ENCODE data around the gene LNPK.

LNPK gene

DNA sequence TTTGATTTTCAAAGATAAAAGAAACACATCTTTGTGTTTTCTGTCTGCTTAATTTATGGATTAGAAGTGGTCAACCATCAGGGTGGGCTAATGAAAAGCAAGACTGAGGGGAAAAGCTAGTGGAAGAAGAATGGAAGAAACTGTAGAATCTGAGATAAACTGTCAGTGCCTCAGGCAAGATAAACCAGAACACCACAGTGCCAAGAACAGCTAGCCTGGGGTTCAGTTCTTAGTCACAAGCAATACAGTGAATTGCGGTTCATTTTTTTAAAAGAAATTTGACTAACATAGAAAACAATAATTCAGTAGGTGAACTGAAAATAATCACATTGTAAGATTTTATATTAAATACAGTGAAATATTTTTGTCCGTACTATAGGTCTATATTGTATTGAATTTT, 22.0 kb upstream of the LNPK start:
- DNase-seq (ENCODE audit: low read depth): no peak
- TF ChIP-seq CTCF (IDR thresholded peaks at IDR 0.05; ENCODE audit: control insufficient read depth, extremely low read depth, insufficient read depth): no peak
- no peak overlapping the region for H3K4me3 ChIP-seq (ENCODE audit: low read depth, low read length)

- no peak for TF ChIP-seq CTCF (IDR thresholded peaks at IDR 0.05; ENCODE audit: control insufficient read depth, extremely low read depth, insufficient read depth)
- no peak for DNase-seq (ENCODE audit: low read depth)
- no peak overlapping the region for H3K4me3 ChIP-seq (ENCODE audit: low read depth, low read length)
Measured at GRCh38 chr2:176022048-176022447, 20.0 kb upstream of the LNPK start.

DNA sequence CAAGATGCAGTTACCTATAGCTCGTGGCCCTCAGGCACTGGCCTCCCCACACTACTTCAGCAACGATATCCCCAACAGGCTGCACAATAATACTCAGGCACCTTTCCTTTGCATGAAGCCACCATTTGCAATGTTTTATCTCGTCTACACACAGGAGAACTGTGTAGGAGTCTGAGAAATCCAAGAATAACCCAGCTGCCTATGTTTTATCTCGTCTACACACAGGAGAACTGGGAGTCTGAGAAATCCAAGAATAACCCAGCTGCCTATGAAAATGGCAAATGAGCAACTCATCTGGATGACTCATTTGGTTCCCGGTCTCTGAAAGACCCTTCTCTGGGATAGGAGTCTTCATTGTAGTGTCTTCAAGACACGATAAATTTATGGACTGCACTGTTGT, 18.3 kb upstream of the LNPK start:
- no peak for TF ChIP-seq CTCF (IDR thresholded peaks at IDR 0.05; ENCODE audit: control insufficient read depth, extremely low read depth, insufficient read depth)
- H3K4me3 ChIP-seq (ENCODE audit: low read depth, low read length): no peak overlapping the region
- no peak for DNase-seq (ENCODE audit: low read depth)

DNA sequence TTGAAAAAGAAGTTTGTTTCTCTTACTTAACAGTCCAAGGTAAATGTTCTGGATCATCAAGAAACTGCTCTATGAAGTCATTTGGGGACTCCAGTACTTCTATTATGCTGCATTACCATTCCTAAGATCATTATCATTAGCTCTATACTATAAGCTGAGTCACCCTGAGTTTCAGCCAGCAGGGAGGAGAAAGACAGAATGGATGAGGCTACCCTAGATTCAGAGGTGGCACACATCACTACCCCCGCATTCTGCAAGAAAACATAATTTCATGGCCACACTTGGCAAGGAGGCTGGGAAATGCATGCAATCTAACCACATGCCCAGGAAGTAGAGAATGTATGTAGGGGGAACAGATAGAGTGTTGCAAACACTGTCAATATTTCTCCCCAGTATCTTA, 16.6 kb upstream of the LNPK start:
- H3K4me3 ChIP-seq (ENCODE audit: low read depth, low read length): no peak overlapping the region
- no peak for DNase-seq (ENCODE audit: low read depth)
- no peak for TF ChIP-seq CTCF (IDR thresholded peaks at IDR 0.05; ENCODE audit: control insufficient read depth, extremely low read depth, insufficient read depth)

GRCh38 chr2:176009445-176009844, 7.4 kb upstream of the LNPK start:
- DNase-seq (ENCODE audit: low read depth): no peak
- TF ChIP-seq CTCF (IDR thresholded peaks at IDR 0.05; ENCODE audit: control insufficient read depth, extremely low read depth, insufficient read depth): no peak

GRCh38 chr2:176004934-176005333, 2.9 kb upstream of the LNPK start:
- DNase-seq (ENCODE audit: low read depth): no peak
- no peak overlapping the region for H3K4me3 ChIP-seq (ENCODE audit: low read depth, low read length)
- TF ChIP-seq CTCF (IDR thresholded peaks at IDR 0.05; ENCODE audit: control insufficient read depth, extremely low read depth, insufficient read depth): no peak

More at GRCh38 chr2:176009445-176009844, 7.4 kb upstream of the LNPK start:
- H3K4me3 ChIP-seq (ENCODE audit: low read depth, low read length): no peak overlapping the region

GRCh38 chr2:176003958-176004357, 1.9 kb upstream of the LNPK start:
- no peak for TF ChIP-seq CTCF (IDR thresholded peaks at IDR 0.05; ENCODE audit: control insufficient read depth, extremely low read depth, insufficient read depth)
- DNase-seq (ENCODE audit: low read depth): no peak
- no peak overlapping the region for H3K4me3 ChIP-seq (ENCODE audit: low read depth, low read length)

Measured in LNCaP clone FGC (cell line).